ENCODE data around the gene MYCL.

GRCh38 chr1:39925721-39926342 lies 24.1 kb upstream of the MYCL start:
- TF ChIP-seq, protein P1, sequence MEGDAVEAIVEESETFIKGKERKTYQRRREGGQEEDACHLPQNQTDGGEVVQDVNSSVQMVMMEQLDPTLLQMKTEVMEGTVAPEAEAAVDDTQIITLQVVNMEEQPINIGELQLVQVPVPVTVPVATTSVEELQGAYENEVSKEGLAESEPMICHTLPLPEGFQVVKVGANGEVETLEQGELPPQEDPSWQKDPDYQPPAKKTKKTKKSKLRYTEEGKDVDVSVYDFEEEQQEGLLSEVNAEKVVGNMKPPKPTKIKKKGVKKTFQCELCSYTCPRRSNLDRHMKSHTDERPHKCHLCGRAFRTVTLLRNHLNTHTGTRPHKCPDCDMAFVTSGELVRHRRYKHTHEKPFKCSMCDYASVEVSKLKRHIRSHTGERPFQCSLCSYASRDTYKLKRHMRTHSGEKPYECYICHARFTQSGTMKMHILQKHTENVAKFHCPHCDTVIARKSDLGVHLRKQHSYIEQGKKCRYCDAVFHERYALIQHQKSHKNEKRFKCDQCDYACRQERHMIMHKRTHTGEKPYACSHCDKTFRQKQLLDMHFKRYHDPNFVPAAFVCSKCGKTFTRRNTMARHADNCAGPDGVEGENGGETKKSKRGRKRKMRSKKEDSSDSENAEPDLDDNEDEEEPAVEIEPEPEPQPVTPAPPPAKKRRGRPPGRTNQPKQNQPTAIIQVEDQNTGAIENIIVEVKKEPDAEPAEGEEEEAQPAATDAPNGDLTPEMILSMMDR (IDR thresholded peaks at IDR 0.05) = no peak
- TF ChIP-seq POLR2A (IDR thresholded peaks at IDR 0.05) = no peak

All from right lobe of liver (tissue), 4 donors.